Esophagus (tissue), 2 donors: ENCODE data around the gene KCTD5. TPM values are rescaled to one million over a fixed set of nuclear protein-coding genes. Genes with fewer than 3 reads are reported as not detected.
"Not testable (repeated sequence)": the region's sequence is repeated elsewhere in the genome, so short reads cannot be mapped to it uniquely, and the experiment has no call there.

ENCODE experiments used
- H3K27ac ChIP-seq, 2 donors: one replicate each; pipeline ENCODE4 v1.5.1; 2013; ENCODE audit warnings: low read depth in 2 of 2, mild to moderate bottlenecking in 2 of 2, inconsistent platforms in 1 of 2, low read length in 1 of 2, moderate library complexity in 1 of 2
- H3K27me3 ChIP-seq, 2 donors: one replicate each; pipeline ENCODE4 v1.6.1; 2013; ENCODE audit warnings: low read length in 2 of 2, control low read depth in 1 of 2, mild to moderate bottlenecking in 1 of 2; ENCODE audit not compliant: insufficient read depth in 2 of 2, control insufficient read depth in 1 of 2
- H3K36me3 ChIP-seq, 2 donors: one replicate each; pipeline ENCODE4 v1.6.1; 2013; ENCODE audit warnings: low read length in 1 of 2; ENCODE audit not compliant: control insufficient read depth in 2 of 2, insufficient read depth in 2 of 2
- H3K4me1 ChIP-seq, 2 donors: one replicate each; pipeline ENCODE4 v1.6.1; 2013; ENCODE audit warnings: low read length in 1 of 2; ENCODE audit not compliant: control insufficient read depth in 2 of 2, insufficient read depth in 2 of 2
- H3K4me3 ChIP-seq, 2 donors: one replicate each; pipeline ENCODE4 v1.5.1; 2013; ENCODE audit warnings: low read length in 2 of 2, mild to moderate bottlenecking in 2 of 2, low read depth in 1 of 2, moderate library complexity in 1 of 2
- H3K9me3 ChIP-seq, 2 donors: one replicate each; pipeline ENCODE4 v1.6.1; 2013; ENCODE audit warnings: mild to moderate bottlenecking in 2 of 2, low read depth in 1 of 2, low read length in 1 of 2, moderate library complexity in 1 of 2; ENCODE audit not compliant: control insufficient read depth in 2 of 2, insufficient read depth in 1 of 2
- WGBS, 2 donors: extraction: QIAGEN DNeasy Blood & Tissue Kit; methylation state at CpG; one replicate each; pipeline ENCODE4 v1.1.7; 2013; 5-methylcytosine and 5-hydroxymethylcytosine counted together
- polyA plus RNA-seq, 2 donors: library from polyadenylated mRNA; stranded (reverse); fragments of 200-250 nt; gene quantifications; one replicate each; pipeline ENCODE4 v1.2.3, GENCODE V29; 2013
- donor health status: healthy with polysubstance abuse.
- donor health status: Bipolar disorder and iron deficiency.

Gene KCTD5
- polyA plus RNA-seq, 2 donors, result 23.1 to 25.4 TPM

DNA sequence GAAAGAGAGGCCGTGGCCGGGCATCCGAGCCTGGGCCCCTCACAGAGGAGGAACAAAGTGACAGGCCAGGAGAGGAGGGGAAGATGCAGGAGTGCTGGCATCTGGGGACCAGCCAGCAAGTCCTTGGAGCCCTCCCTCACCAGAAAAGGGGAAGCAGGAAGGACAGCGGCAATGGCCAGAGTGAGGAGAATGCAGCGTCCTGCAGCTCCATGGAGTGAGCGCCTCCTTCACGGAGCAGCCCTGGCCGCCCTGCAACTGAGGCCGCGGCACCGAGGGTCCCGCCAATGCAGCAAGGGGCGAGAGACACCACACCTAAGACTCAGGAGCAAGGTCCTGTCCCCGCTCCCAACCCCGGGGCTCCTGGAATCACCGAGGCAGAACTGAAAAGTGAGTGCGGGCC lies 24.5 kb upstream of the KCTD5 start:
- H3K27ac ChIP-seq, H3K9me3 ChIP-seq, H3K36me3 ChIP-seq, H3K4me1 ChIP-seq, H3K27me3 ChIP-seq, H3K4me3 ChIP-seq: not testable (repeated sequence)
- WGBS, 2 donors, result no CpG with 5 or more reads among the region's 17 CpGs

GRCh38 chr16:2659560-2659959 lies 22.8 kb upstream of the KCTD5 start:
- not testable (repeated sequence) for H3K36me3 ChIP-seq, H3K27ac ChIP-seq, H3K27me3 ChIP-seq, H3K4me3 ChIP-seq, H3K4me1 ChIP-seq, H3K9me3 ChIP-seq
- WGBS, 2 donors, result 75% methylated on average over 8 of the region's 8 CpGs

DNA sequence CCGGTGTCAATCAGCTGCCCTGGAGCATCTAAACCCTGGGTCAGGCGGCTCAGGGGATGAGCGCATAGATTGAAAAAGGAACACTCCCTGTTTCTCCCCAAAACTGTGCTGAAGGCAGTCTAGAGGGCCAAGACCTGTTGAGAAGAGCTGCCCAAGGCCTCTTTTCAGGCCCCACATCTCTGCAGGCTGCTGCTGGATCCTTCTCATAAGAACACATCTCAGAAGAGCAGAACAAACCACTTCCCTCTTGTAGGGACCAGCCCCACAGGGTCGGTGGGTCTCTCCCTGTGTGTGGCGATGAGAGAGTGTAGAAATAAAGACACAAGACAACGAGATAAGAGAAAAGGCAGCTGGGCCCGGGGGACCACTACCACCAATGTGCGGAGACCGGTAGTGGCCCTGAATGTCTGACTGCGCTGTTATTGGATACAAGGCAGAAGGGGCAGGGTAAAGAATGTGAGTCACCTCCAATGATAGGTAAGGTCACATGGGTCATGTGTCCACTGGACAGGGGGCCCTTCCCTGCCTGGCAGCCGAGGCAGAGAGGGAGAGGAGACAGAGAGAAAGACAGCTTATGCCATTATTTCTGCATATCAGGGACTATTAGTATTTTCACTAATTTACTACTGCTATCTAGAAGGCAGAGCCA lies 22.2 kb upstream of the KCTD5 start:
- 88 to 91% methylated on average over 10 to 11 of the region's 11 CpGs for WGBS, 2 donors
- H3K9me3 ChIP-seq, H3K36me3 ChIP-seq, H3K4me1 ChIP-seq, H3K27ac ChIP-seq, H3K27me3 ChIP-seq, H3K4me3 ChIP-seq: not testable (repeated sequence)

GRCh38 chr16:2660755-2661373 lies 21.5 kb upstream of the KCTD5 start:
- H3K27ac ChIP-seq, result peak overlapping the region in 1 of 2 donors; percentile 4
- H3K4me3 ChIP-seq, H3K36me3 ChIP-seq, H3K27me3 ChIP-seq, H3K4me1 ChIP-seq, H3K9me3 ChIP-seq: not testable (repeated sequence)
- WGBS, 2 donors, result 37 to 43% methylated on average over 20 to 21 of the region's 21 CpGs

DNA sequence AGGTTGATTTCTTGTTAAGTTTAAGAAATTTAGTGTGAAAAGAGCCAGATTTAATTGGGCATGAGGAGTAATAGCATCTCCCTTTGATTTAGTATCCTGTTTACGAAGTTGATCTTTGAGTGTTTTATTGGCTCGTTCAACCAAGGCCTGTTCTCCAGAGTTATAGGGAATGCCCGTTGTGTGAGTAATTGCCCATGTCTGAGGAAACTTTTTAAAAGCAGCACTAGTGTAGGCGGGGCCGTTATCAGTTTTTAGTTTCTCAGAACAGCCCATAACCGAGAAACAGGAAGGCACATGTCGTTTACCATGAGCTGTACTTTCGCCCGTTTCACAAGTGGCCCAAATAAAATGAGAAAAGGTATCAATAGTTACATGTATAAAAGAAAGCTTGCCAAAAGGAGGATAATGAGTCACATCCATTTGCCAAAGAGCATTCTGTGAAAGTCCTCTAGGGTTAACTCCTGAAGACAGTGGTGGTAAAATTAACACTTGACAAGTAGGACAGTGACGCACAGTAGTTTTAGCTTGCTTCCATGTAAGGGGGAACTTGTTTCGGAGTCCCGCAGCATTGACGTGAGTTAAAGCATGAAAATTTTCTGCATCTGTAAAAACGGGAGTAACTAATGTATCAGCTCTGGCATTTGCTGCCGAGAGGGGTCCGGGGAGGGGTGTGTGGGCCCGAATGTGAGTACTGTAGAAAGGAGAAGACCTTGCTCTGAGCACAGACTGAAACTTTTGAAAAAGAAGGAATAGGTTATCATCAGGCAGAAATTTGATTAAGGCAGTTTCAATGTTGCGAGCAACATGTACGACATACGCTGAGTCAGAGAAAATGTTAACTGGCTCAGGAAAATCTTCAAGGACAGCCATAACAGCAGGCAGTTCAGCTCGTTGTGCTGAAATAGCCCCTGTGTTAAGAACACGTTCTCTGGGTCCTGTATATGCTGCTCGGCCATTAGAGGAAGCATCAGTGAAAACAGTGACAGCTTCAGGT lies 18.5 kb upstream of the KCTD5 start:
- H3K9me3 ChIP-seq, result no peaks in the 10 kb centered on the region
- H3K27ac ChIP-seq, result peak overlapping the region; percentile 74 to 81
- WGBS, 2 donors, result 38 to 40% methylated on average over 23 of the region's 23 CpGs

GRCh38 chr16:2664574-2664982 lies 17.7 kb upstream of the KCTD5 start:
- Histone ChIP-seq H3K27me3 (no peaks in the 10 kb centered on the region), H3K36me3 (peaks cover 0 to 2% of the 10 kb centered on the region in 2 donors), H3K27ac (peak overlapping the region; percentile 51 to 74), H3K4me1 (no peaks in the 10 kb centered on the region), H3K4me3 (peak overlapping the region in 1 of 2 donors; percentile 11), H3K9me3 (no peaks in the 10 kb centered on the region)
- 29 to 40% methylated on average over 9 of the region's 9 CpGs for WGBS, 2 donors

More for the DNA sequence above, 18.5 kb upstream of the KCTD5 start:
- H3K27me3 ChIP-seq, result no peaks in the 10 kb centered on the region
- no peaks in the 10 kb centered on the region for H3K36me3 ChIP-seq
- H3K4me3 ChIP-seq, result peak overlapping the region in 1 of 2 donors; percentile 7
- no peaks in the 10 kb centered on the region for H3K4me1 ChIP-seq

GRCh38 chr16:2666671-2667070 lies 15.7 kb upstream of the KCTD5 start:
- not testable (repeated sequence) for H3K27me3 ChIP-seq, H3K4me1 ChIP-seq, H3K4me3 ChIP-seq, H3K36me3 ChIP-seq, H3K9me3 ChIP-seq, H3K27ac ChIP-seq
- WGBS, 2 donors, result 80 to 92% methylated on average over 7 of the region's 7 CpGs

DNA sequence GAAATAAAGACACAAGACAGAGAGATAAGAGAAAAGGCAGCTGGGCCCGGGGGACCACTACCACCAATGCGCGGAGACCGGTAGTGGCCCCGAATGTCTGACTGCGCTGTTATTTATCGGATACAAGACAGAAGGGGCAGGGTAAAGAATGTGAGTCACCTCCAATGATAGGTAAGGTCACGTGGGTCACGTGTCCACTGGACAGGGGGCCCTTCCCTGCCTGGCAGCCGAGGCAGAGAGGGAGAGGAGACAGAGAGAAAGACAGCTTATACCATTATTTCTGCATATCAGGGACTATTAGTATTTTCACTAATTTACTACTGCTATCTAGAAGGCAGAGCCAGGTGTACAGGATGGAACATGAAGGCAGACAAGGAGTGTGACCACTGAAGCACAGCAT lies 12.7 kb upstream of the KCTD5 start:
- not testable (repeated sequence) for H3K4me3 ChIP-seq, H3K36me3 ChIP-seq
- 73 to 77% methylated on average over 9 to 10 of the region's 10 CpGs for WGBS, 2 donors

GRCh38 chr16:2670017-2670416 lies 12.3 kb upstream of the KCTD5 start:
- H3K27ac ChIP-seq, H3K4me3 ChIP-seq, H3K9me3 ChIP-seq: not testable (repeated sequence)

More for the DNA sequence above, 12.7 kb upstream of the KCTD5 start:
- H3K9me3 ChIP-seq, H3K27me3 ChIP-seq, H3K4me1 ChIP-seq, H3K27ac ChIP-seq: not testable (repeated sequence)

More at GRCh38 chr16:2670017-2670416, 12.3 kb upstream of the KCTD5 start:
- H3K27me3 ChIP-seq, H3K36me3 ChIP-seq, H3K4me1 ChIP-seq: not testable (repeated sequence)
- 12 to 14% methylated on average over 15 of the region's 15 CpGs for WGBS, 2 donors
